Spinal cord (tissue), 10 donors: ENCODE results near the gene PLXNB1. TPM values are rescaled to one million over a fixed set of nuclear protein-coding genes. Genes with fewer than 3 reads are reported as not detected.

Experiments used
- DNase-seq, 6 donors: peaks; one replicate each; pipeline versions ENCODE4 v3.0.0 to v3.0.0-alpha.2; 2013 to 2015; ENCODE audit warnings: low spot score in 6 of 6, low read depth in 4 of 6
- H3K27ac ChIP-seq: one replicate; pipeline ENCODE4 v1.5.1; 2013; ENCODE audit warnings: low read depth, low read length, control low read depth
- H3K27me3 ChIP-seq: one replicate; pipeline ENCODE4 v1.6.1; 2013; ENCODE audit warnings: low read length; ENCODE audit not compliant: control insufficient read depth, insufficient read depth
- H3K36me3 ChIP-seq: one replicate; pipeline ENCODE4 v1.6.1; 2013; ENCODE audit warnings: low read length; ENCODE audit not compliant: control insufficient read depth, insufficient read depth
- H3K4me1 ChIP-seq: one replicate; pipeline ENCODE4 v1.6.1; 2013; ENCODE audit warnings: low read length; ENCODE audit not compliant: control insufficient read depth, insufficient read depth
- H3K4me3 ChIP-seq: one replicate; pipeline ENCODE4 v1.5.1; 2013; ENCODE audit warnings: low read depth, low read length, control low read depth
- H3K9me3 ChIP-seq: one replicate; pipeline ENCODE4 v1.6.1; 2013; ENCODE audit warnings: low read length; ENCODE audit not compliant: control insufficient read depth, insufficient read depth
- WGBS: methylation state at CpG from one replicate; pipeline ENCODE4 v1.1.5; 2013; ENCODE audit warnings: missing lambda C conversion rate; ENCODE audit not compliant: insufficient coverage; 5-methylcytosine and 5-hydroxymethylcytosine counted together
- polyA plus RNA-seq, 2 donors: library from polyadenylated mRNA; unstranded; fragments of 120-200 nt; gene quantifications; one replicate each; pipeline ENCODE4 v1.2.1, GENCODE V29; 2013; ENCODE audit not compliant: insufficient read length in 2 of 2
- small RNA-seq: library from RNA; depleted of rRNA; stranded (forward); fragments of <200 nt; gene quantifications from one replicate; pipeline ENCODE3, GENCODE V24; 2014; ENCODE audit warnings: low replicate concordance
- total RNA-seq, 2 donors: library from RNA; depleted of rRNA in 1 of 2; stranded (reverse); fragments of 120-200 nt in 1 of 2; fragments of >200 nt in 1 of 2; gene quantifications; one replicate each; pipeline versions ENCODE4 v1.2.3 to v1.2.4, GENCODE V29; 2013 to 2014
- donor health status: healthy.

Gene PLXNB1
- total and polyA plus RNA-seq, 4 donors: 37.6 to 133 (median 96.7) TPM

DNA sequence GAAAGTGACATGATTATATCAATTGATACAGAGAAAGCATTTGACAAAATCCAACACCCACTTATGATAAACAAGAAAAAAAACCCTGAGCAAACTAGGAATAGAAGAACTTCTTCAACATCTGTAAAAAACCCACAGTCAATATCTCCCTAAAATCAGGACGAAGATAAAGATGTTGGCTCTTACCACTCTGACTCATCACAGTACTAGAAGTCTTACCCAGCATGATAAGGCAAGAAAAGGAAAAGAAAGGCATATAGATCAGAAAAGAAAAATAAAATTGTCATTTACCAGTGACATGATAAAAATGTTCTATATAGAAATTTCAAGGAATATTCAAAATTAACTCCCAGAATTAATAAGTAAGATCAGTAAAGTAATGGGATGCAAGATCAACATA, 65.0 kb downstream of the PLXNB1 start:
- Histone ChIP-seq H3K4me1 (no peaks in the 10 kb centered on the region), H3K9me3 (peaks cover 3% of the 10 kb centered on the region)
- whole genome bisulfite sequencing: no CpG with 5 or more reads among the region's 1 CpG

GRCh38 chr3:48361928-48362327, 68.0 kb downstream of the PLXNB1 start:
- Histone ChIP-seq H3K27me3 (no peaks in the 10 kb centered on the region), H3K4me1 (no peaks in the 10 kb centered on the region), H3K4me3 (no peak overlapping the region), H3K27ac (no peak overlapping the region), H3K36me3 (no peaks in the 10 kb centered on the region), H3K9me3 (peaks cover 3% of the 10 kb centered on the region)
- DNase-seq: no peak

More for the DNA sequence above, 65.0 kb downstream of the PLXNB1 start:
- no peak overlapping the region for H3K27ac ChIP-seq
- no peak overlapping the region for H3K4me3 ChIP-seq
- DNase-seq: no peak
- no peaks in the 10 kb centered on the region for H3K36me3 ChIP-seq
- no peaks in the 10 kb centered on the region for H3K27me3 ChIP-seq

- WGBS: 100% methylated on average over 1 of the region's 1 CpG
- Histone ChIP-seq H3K27me3 (no peaks in the 10 kb centered on the region), H3K27ac (no peak overlapping the region), H3K9me3 (peaks cover 2% of the 10 kb centered on the region), H3K4me3 (no peak overlapping the region), H3K4me1 (no peaks in the 10 kb centered on the region), H3K36me3 (no peaks in the 10 kb centered on the region)
- DNase-seq: no peak
Measured at GRCh38 chr3:48356419-48356818, 73.5 kb downstream of the PLXNB1 start.

DNA sequence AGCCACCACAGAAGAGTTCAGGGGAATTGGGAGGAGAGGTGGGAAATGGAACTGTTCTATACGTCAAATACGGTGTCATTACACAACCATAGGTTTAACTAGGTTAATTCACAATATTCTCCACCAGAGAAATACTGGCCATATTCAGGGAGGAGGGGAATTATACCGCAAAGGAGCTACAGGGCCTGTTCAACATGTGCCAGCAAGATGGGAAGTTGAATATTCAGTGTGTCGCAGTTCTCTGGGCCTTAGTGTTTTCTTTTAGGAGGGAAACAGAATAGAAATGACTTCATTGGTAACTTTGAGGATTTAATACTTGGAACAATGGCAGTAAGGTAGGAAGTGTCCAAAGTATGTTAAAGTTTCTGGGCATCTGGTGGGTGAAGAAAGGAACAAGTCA, 75.9 kb downstream of the PLXNB1 start:
- H3K4me3 ChIP-seq: no peak overlapping the region
- no peak for DNase-seq
- no peaks in the 10 kb centered on the region for H3K36me3 ChIP-seq
- no peaks in the 10 kb centered on the region for H3K27me3 ChIP-seq
- WGBS: 100% methylated on average over 2 of the region's 4 CpGs
- H3K9me3 ChIP-seq: no peaks in the 10 kb centered on the region
- H3K4me1 ChIP-seq: no peaks in the 10 kb centered on the region
- no peak overlapping the region for H3K27ac ChIP-seq

Small RNA genes lying within 50 kb of the gene (small RNA-seq; reads per million reads assigned to genes)
- not detected for gene RN7SL321P

Other genes with a start within 250 kb of the PLXNB1 start
- gene CDC25A, start 241.7 kb downstream of the PLXNB1 start, total RNA-seq: 1 to 10 TPM; 7.4 TPM
- gene CDC25A, start 241.7 kb downstream of the PLXNB1 start, polyA plus RNA-seq: 1 to 10 TPM; 8.0 to 9.7 TPM
- 10 to 100 TPM in 1 of 2 donors, under 1 TPM in 1; 0.55 to 17.2 TPM for gene CAMP, start 206.6 kb downstream of the PLXNB1 start, total RNA-seq
- gene CAMP, start 206.6 kb downstream of the PLXNB1 start, polyA plus RNA-seq: not detected
- gene ZNF589, start 189.0 kb downstream of the PLXNB1 start, total RNA-seq: 10 to 100 TPM; 11.6 to 12.6 TPM
- 10 to 100 TPM; 17.7 to 20.0 TPM for gene ZNF589, start 189.0 kb downstream of the PLXNB1 start, polyA plus RNA-seq
- gene NME6, start 128.7 kb downstream of the PLXNB1 start, total RNA-seq: 10 to 100 TPM; 18.3 to 30.0 TPM
- gene NME6, start 128.7 kb downstream of the PLXNB1 start, polyA plus RNA-seq: 10 to 100 TPM; 20.6 to 27.6 TPM
- gene SPINK8, start 96.4 kb downstream of the PLXNB1 start, total RNA-seq: 1 to 10 TPM in 1 of 2 donors, not detected in 1; 1.0 TPM
- 1 to 10 TPM; 1.5 to 1.6 TPM for gene SPINK8, start 96.4 kb downstream of the PLXNB1 start, polyA plus RNA-seq
- under 1 TPM; 0.61 to 0.99 TPM for gene FBXW12, start 57.9 kb downstream of the PLXNB1 start, total RNA-seq
- 1 to 10 TPM in 1 of 2 donors, under 1 TPM in 1; 0.54 to 1.5 TPM for gene FBXW12, start 57.9 kb downstream of the PLXNB1 start, polyA plus RNA-seq
- gene CCDC51, start 10.0 kb upstream of the PLXNB1 start, total RNA-seq: 10 to 100 TPM; 10.9 to 24.6 TPM
- 10 to 100 TPM; 18.4 to 19.5 TPM for gene CCDC51, start 10.0 kb upstream of the PLXNB1 start, polyA plus RNA-seq
- gene TMA7, start 10.2 kb upstream of the PLXNB1 start, total RNA-seq: 100 to 1,000 TPM; 120 to 435 TPM
- gene TMA7, start 10.2 kb upstream of the PLXNB1 start, polyA plus RNA-seq: 100 to 1,000 TPM; 326 to 336 TPM
- 1 to 10 TPM; 5.5 to 7.9 TPM for gene ATRIP, start 16.7 kb upstream of the PLXNB1 start, total RNA-seq
- 10 to 100 TPM; 11.2 to 12.8 TPM for gene ATRIP, start 16.7 kb upstream of the PLXNB1 start, polyA plus RNA-seq
- gene SHISA5, start 74.1 kb upstream of the PLXNB1 start, total RNA-seq: 100 to 1,000 TPM in 1 of 2 donors, 10 to 100 TPM in 1; 40.9 to 119 TPM
- 100 to 1,000 TPM; 120 to 123 TPM for gene SHISA5, start 74.1 kb upstream of the PLXNB1 start, polyA plus RNA-seq
- 10 to 100 TPM; 13.2 to 15.3 TPM for gene PFKFB4, start 126.7 kb upstream of the PLXNB1 start, total RNA-seq
- gene PFKFB4, start 126.7 kb upstream of the PLXNB1 start, polyA plus RNA-seq: 10 to 100 TPM; 14.1 to 18.3 TPM
- gene UCN2, start 133.7 kb upstream of the PLXNB1 start, total RNA-seq: under 1 TPM in 1 of 2 donors, not detected in 1; 0.77 TPM
- under 1 TPM; 0.29 to 0.32 TPM for gene UCN2, start 133.7 kb upstream of the PLXNB1 start, polyA plus RNA-seq
- gene COL7A1, start 165.2 kb upstream of the PLXNB1 start, total RNA-seq: 10 to 100 TPM in 1 of 2 donors, 1 to 10 TPM in 1; 8.4 to 28.6 TPM
- gene COL7A1, start 165.2 kb upstream of the PLXNB1 start, polyA plus RNA-seq: 10 to 100 TPM; 21.4 to 30.9 TPM
- 100 to 1,000 TPM; 147 to 186 TPM for gene UQCRC1, start 179.6 kb upstream of the PLXNB1 start, total RNA-seq
- gene UQCRC1, start 179.6 kb upstream of the PLXNB1 start, polyA plus RNA-seq: 100 to 1,000 TPM; 268 to 286 TPM
- under 1 TPM in 1 of 2 donors, not detected in 1; 0.22 TPM for gene TMEM89, start 191.7 kb upstream of the PLXNB1 start, total RNA-seq
- under 1 TPM in 1 of 2 donors, not detected in 1; 0.24 TPM for gene TMEM89, start 191.7 kb upstream of the PLXNB1 start, polyA plus RNA-seq
- gene SLC26A6, start 205.4 kb upstream of the PLXNB1 start, total RNA-seq: 10 to 100 TPM; 11.7 to 27.5 TPM
- 10 to 100 TPM; 17.8 to 25.6 TPM for gene SLC26A6, start 205.4 kb upstream of the PLXNB1 start, polyA plus RNA-seq
- gene CELSR3, start 232.8 kb upstream of the PLXNB1 start, total RNA-seq: 10 to 100 TPM in 1 of 2 donors, 1 to 10 TPM in 1; 6.0 to 10.3 TPM
- 10 to 100 TPM; 25.7 to 26.1 TPM for gene CELSR3, start 232.8 kb upstream of the PLXNB1 start, polyA plus RNA-seq